Loucy (cell line): ENCODE data around the gene FAM13C.

Experiments used
- H2AFZ ChIP-seq: fragments of 200-600 bp; sonication (generic); 2 replicates; pipeline ENCODE4 v1.6.0; 2016; ENCODE audit warnings: antibody characterized with exemption, mild to moderate bottlenecking, low read length, moderate library complexity
- H3F3A ChIP-seq: fragments of 200-600 bp; 2 replicates; pipeline ENCODE4 v1.6.0; 2016; ENCODE audit warnings: antibody characterized with exemption, low read depth, mild to moderate bottlenecking
- H3K27me3 ChIP-seq: fragments of 200-600 bp; sonication (generic); 2 replicates; pipeline ENCODE4 v1.6.1; 2014; ENCODE audit warnings: low read length, mild to moderate bottlenecking; ENCODE audit not compliant: insufficient read depth, poor library complexity, severe bottlenecking
- H3K36me3 ChIP-seq: fragments of 200-600 bp; sonication (generic); 2 replicates; pipeline ENCODE4 v1.6.1; 2016; ENCODE audit warnings: low read length; ENCODE audit not compliant: insufficient read depth
- H3K4me1 ChIP-seq: fragments of 200-600 bp; sonication (generic); 2 replicates; pipeline ENCODE4 v1.5.1; 2014; ENCODE audit warnings: low read length, mild to moderate bottlenecking; ENCODE audit not compliant: insufficient read depth, poor library complexity, severe bottlenecking
- H3K4me2 ChIP-seq: fragments of 200-600 bp; sonication (generic); 2 replicates; pipeline ENCODE4 v1.6.0; 2014; ENCODE audit warnings: antibody characterized with exemption, low read length, low read depth, mild to moderate bottlenecking; ENCODE audit not compliant: poor library complexity, severe bottlenecking
- H3K4me3 ChIP-seq: fragments of 200-600 bp; sonication (generic); 2 replicates; pipeline ENCODE4 v1.5.1; 2014; ENCODE audit warnings: low read length, mild to moderate bottlenecking, mixed read lengths; ENCODE audit not compliant: poor library complexity, severe bottlenecking
- H3K79me2 ChIP-seq: fragments of 200-600 bp; sonication (generic); 2 replicates; pipeline ENCODE4 v1.6.1; 2014; ENCODE audit warnings: low read length; ENCODE audit not compliant: insufficient read depth
- H3K9ac ChIP-seq: fragments of 200-600 bp; sonication (generic); 2 replicates; pipeline ENCODE4 v1.6.0; 2014; ENCODE audit warnings: mild to moderate bottlenecking, low read depth, low read length, moderate library complexity; ENCODE audit not compliant: poor library complexity, severe bottlenecking
- H3K9me2 ChIP-seq: fragments of 200-600 bp; sonication (generic); replicated peaks from 2 replicates; pipeline ENCODE4 v1.6.1; 2016; ENCODE audit warnings: low read depth, low read length, mixed read lengths
- H3K9me3 ChIP-seq: fragments of 200-600 bp; sonication (generic); 2 replicates; pipeline ENCODE4 v1.6.1; 2014; ENCODE audit warnings: mild to moderate bottlenecking, antibody characterized with exemption, low read length, low read depth; ENCODE audit not compliant: insufficient read depth
- H4K20me1 ChIP-seq: fragments of 200-600 bp; sonication (generic); 2 replicates; pipeline ENCODE4 v1.6.0; 2014; ENCODE audit warnings: antibody characterized with exemption, low read length, mild to moderate bottlenecking; ENCODE audit not compliant: insufficient read depth, poor library complexity, severe bottlenecking
- CTCF ChIP-seq: fragments of 200-600 bp; sonication (generic); conservative IDR thresholded peaks from 2 replicates; pipeline ENCODE4 v1.5.1; 2014; ENCODE audit warnings: mild to moderate bottlenecking, antibody characterized with exemption, low read length
- EZH2phosphoT487 ChIP-seq: fragments of 200-600 bp; IDR thresholded peaks from 2 replicates; pipeline ENCODE4 v1.6.1; 2018; ENCODE audit warnings: antibody characterized with exemption, mild to moderate bottlenecking, moderate library complexity, borderline replicate concordance

FAM13C gene

GRCh38 chr10:59301067-59301754, 61.1 kb downstream of the FAM13C start:
- H3K4me3 ChIP-seq, result no peak overlapping the region
- H3K79me2 ChIP-seq, result no peaks in the 10 kb centered on the region
- no peaks in the 10 kb centered on the region for H3K9me3 ChIP-seq
- H4K20me1 ChIP-seq, result no peaks in the 10 kb centered on the region
- H3K9me2 ChIP-seq, result no peaks in the 10 kb centered on the region
- no peaks in the 10 kb centered on the region for H3K36me3 ChIP-seq
- no peak overlapping the region for H3K4me2 ChIP-seq
- H3K9ac ChIP-seq, result no peak overlapping the region
- H3K4me1 ChIP-seq, result no peaks in the 10 kb centered on the region
- H2AFZ ChIP-seq, result no peak overlapping the region
- H3K27me3 ChIP-seq, result no peaks in the 10 kb centered on the region
- H3F3A ChIP-seq, result no peaks in the 10 kb centered on the region
- TF ChIP-seq CTCF, result no peak
- no peak for TF ChIP-seq EZH2phosphoT487

- no peaks in the 10 kb centered on the region for H3K36me3 ChIP-seq
- no peak overlapping the region for H2AFZ ChIP-seq
- TF ChIP-seq EZH2phosphoT487, result no peak
- no peak for TF ChIP-seq CTCF
- H3K9me2 ChIP-seq, result no peaks in the 10 kb centered on the region
- H3K9ac ChIP-seq, result no peak overlapping the region
- no peaks in the 10 kb centered on the region for H3K4me1 ChIP-seq
- H3F3A ChIP-seq, result no peaks in the 10 kb centered on the region
- no peaks in the 10 kb centered on the region for H4K20me1 ChIP-seq
- H3K9me3 ChIP-seq, result no peaks in the 10 kb centered on the region
- H3K4me2 ChIP-seq, result no peak overlapping the region
- H3K27me3 ChIP-seq, result no peaks in the 10 kb centered on the region
- H3K4me3 ChIP-seq, result no peak overlapping the region
- no peaks in the 10 kb centered on the region for H3K79me2 ChIP-seq
Measured at GRCh38 chr10:59300386-59300785, 62.0 kb downstream of the FAM13C start.

GRCh38 chr10:59299933-59300332, 62.4 kb downstream of the FAM13C start:
- Histone ChIP-seq H3K9ac (no peak overlapping the region), H3K9me2 (no peaks in the 10 kb centered on the region), H3K4me2 (no peak overlapping the region), H3K27me3 (no peaks in the 10 kb centered on the region), H2AFZ (no peak overlapping the region), H3K4me1 (no peaks in the 10 kb centered on the region), H3K36me3 (no peaks in the 10 kb centered on the region), H3K9me3 (no peaks in the 10 kb centered on the region), H3K79me2 (no peaks in the 10 kb centered on the region), H3F3A (no peaks in the 10 kb centered on the region), H4K20me1 (no peaks in the 10 kb centered on the region), H3K4me3 (no peak overlapping the region)
- no peak for TF ChIP-seq CTCF
- no peak for TF ChIP-seq EZH2phosphoT487
